Fibroblast of lung (primary cell): ENCODE measurements around the gene HNRNPM.

ENCODE experiments used
- EZH2 ChIP-seq: IDR thresholded peaks from 2 replicates; pipeline ENCODE4 v1.5.1; 2012; ENCODE audit warnings: low read length, control low read depth, mild to moderate bottlenecking; ENCODE audit errors: missing control alignments
- TF ChIP-seq, protein P1 (sequence below), 2 donors: IDR thresholded peaks in 1 of 2; conservative IDR thresholded peaks in 1 of 2; 1 replicate in 1 of 2; 2 replicates in 1 of 2; pipeline ENCODE4 v1.5.1; 2011 to 2012; ENCODE audit warnings: low read length in 2 of 2, control low read depth in 1 of 2, inconsistent platforms in 1 of 2, low read depth in 1 of 2, mild to moderate bottlenecking in 1 of 2

DNA sequence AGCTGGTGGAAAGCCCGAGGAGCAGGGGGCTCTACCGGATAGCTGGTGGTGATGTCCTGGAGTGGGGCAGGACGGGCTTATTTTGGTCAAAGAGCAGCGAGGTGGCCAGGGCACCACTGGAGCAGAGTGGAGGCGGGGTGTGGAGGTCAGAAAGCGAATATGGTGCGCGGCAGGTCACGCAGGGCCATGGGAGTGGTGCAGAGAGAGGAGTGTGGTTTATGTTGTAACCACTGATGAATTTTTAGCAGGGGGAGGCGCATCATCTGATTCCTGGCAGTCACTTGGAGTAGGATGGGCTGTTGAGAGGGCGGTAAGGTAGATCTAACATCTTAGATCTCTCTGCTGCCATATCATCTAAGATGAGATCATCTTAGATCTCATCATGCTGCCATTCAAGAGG lies 70.5 kb downstream of the HNRNPM start:
- TF ChIP-seq, protein P1, sequence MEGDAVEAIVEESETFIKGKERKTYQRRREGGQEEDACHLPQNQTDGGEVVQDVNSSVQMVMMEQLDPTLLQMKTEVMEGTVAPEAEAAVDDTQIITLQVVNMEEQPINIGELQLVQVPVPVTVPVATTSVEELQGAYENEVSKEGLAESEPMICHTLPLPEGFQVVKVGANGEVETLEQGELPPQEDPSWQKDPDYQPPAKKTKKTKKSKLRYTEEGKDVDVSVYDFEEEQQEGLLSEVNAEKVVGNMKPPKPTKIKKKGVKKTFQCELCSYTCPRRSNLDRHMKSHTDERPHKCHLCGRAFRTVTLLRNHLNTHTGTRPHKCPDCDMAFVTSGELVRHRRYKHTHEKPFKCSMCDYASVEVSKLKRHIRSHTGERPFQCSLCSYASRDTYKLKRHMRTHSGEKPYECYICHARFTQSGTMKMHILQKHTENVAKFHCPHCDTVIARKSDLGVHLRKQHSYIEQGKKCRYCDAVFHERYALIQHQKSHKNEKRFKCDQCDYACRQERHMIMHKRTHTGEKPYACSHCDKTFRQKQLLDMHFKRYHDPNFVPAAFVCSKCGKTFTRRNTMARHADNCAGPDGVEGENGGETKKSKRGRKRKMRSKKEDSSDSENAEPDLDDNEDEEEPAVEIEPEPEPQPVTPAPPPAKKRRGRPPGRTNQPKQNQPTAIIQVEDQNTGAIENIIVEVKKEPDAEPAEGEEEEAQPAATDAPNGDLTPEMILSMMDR (conservative IDR thresholded peaks at IDR 0.05 in 1 of 2, IDR thresholded peaks at IDR 0.05 in 1 of 2; ENCODE audit: low read depth in 1 of 2, low read length in 2 of 2) = no peak
- no peak for TF ChIP-seq EZH2
